Activated naive CD4-positive, alpha-beta T cell treated with anti-CD3 and anti-CD28 coated beads, Interleukin-2, amount 50 U/mL, for 72 hours (primary cell): ENCODE results near the gene IFT122. TPM values are rescaled to one million over a fixed set of nuclear protein-coding genes. Genes with fewer than 3 reads are reported as not detected.
"Not testable (repeated sequence)": the region's sequence is repeated elsewhere in the genome, so short reads cannot be mapped to it uniquely, and the experiment has no call there.

Experiments used
- ATAC-seq, 2 donors: fragments of 150-1000 bp; cut with Tn5 transposase; 2 replicates each; pipeline ENCODE4 v1.10.0; 2021; ENCODE audit warnings: mild to moderate bottlenecking in 2 of 2, moderate library complexity in 2 of 2
- DNase-seq, 2 donors: peaks; one replicate each; pipeline ENCODE4 v3.0.0; 2021 to 2022; ENCODE audit warnings: low spot score in 2 of 2
- H3K27ac Mint-ChIP-seq, 2 donors: one replicate each; pipeline ENCODE4 v1.8.0; 2022; ENCODE audit warnings: mild to moderate bottlenecking in 2 of 2, mixed read lengths in 2 of 2
- H3K36me3 Mint-ChIP-seq, 2 donors: one replicate each; pipeline ENCODE4 v1.8.0; 2022; ENCODE audit warnings: mixed read lengths in 2 of 2
- H3K9me3 Mint-ChIP-seq, 2 donors: one replicate each; pipeline ENCODE4 v1.8.0; 2022; ENCODE audit warnings: mixed read lengths in 2 of 2
- total RNA-seq, 2 donors: library from RNA; stranded (reverse); gene quantifications; one replicate each; pipeline ENCODE4 v1.2.3, GENCODE V29; 2022

Gene IFT122
- total RNA-seq, 2 donors from 2014 or later, result 29.5 to 39.8 TPM

- no peak for DNase-seq
- no peak for ATAC-seq
- peaks cover 0 to 4% of the 10 kb centered on the region in 2 donors for H3K36me3 Mint-ChIP-seq
- no peaks in the 10 kb centered on the region for H3K9me3 Mint-ChIP-seq
- peak overlapping the region in 1 of 2 donors; percentile 40 for H3K27ac Mint-ChIP-seq
These were observed 35.2 kb downstream of the IFT122 start for GRCh38 chr3:129474984-129475804.

- DNase-seq (no peak), ATAC-seq (no peak)
- Mint-ChIP-seq H3K27ac (no peak overlapping the region), H3K36me3 (peaks cover 0 to 4% of the 10 kb centered on the region in 2 donors), H3K9me3 (no peaks in the 10 kb centered on the region)
These were observed 35.8 kb downstream of the IFT122 start for GRCh38 chr3:129475863-129476262.

- no peak for ATAC-seq
- DNase-seq, result no peak
- H3K27ac Mint-ChIP-seq, result no peak overlapping the region
- H3K9me3 Mint-ChIP-seq, result no peaks in the 10 kb centered on the region
- H3K36me3 Mint-ChIP-seq, result peaks cover 0 to 4% of the 10 kb centered on the region in 2 donors
These were observed 36.6 kb downstream of the IFT122 start for GRCh38 chr3:129476586-129476985.

GRCh38 chr3:129481225-129481765 lies 41.3 kb downstream of the IFT122 start:
- not testable (repeated sequence) for H3K36me3 Mint-ChIP-seq, H3K9me3 Mint-ChIP-seq, ATAC-seq, DNase-seq
- H3K27ac Mint-ChIP-seq, result peak overlapping the region; percentile 60 to 82

GRCh38 chr3:129481766-129482332 lies 41.8 kb downstream of the IFT122 start:
- peak overlapping the region; percentile 60 to 82 for H3K27ac Mint-ChIP-seq
- H3K36me3 Mint-ChIP-seq, result peaks cover 0 to 8% of the 10 kb centered on the region in 2 donors
- no peaks in the 10 kb centered on the region for H3K9me3 Mint-ChIP-seq
- ATAC-seq (peak; percentile 62 to 88), DNase-seq (peak in 1 of 2 donors; percentile 18)

GRCh38 chr3:129482721-129483120 lies 42.7 kb downstream of the IFT122 start:
- DNase-seq (no peak), ATAC-seq (no peak)
- peaks cover 0 to 8% of the 10 kb centered on the region in 2 donors for H3K36me3 Mint-ChIP-seq
- peak overlapping the region; percentile 60 to 75 for H3K27ac Mint-ChIP-seq
- H3K9me3 Mint-ChIP-seq, result no peaks in the 10 kb centered on the region

GRCh38 chr3:129483870-129484269 lies 43.8 kb downstream of the IFT122 start:
- DNase-seq (no peak), ATAC-seq (no peak)
- H3K9me3 Mint-ChIP-seq, result no peaks in the 10 kb centered on the region
- H3K27ac Mint-ChIP-seq, result no peak overlapping the region
- peaks cover 0 to 8% of the 10 kb centered on the region in 2 donors for H3K36me3 Mint-ChIP-seq

GRCh38 chr3:129485146-129485545 lies 45.1 kb downstream of the IFT122 start:
- not testable (repeated sequence) for H3K36me3 Mint-ChIP-seq, ATAC-seq, DNase-seq, H3K27ac Mint-ChIP-seq, H3K9me3 Mint-ChIP-seq

- peaks cover 0 to 8% of the 10 kb centered on the region in 2 donors for H3K36me3 Mint-ChIP-seq
- DNase-seq, result no peak
- no peaks in the 10 kb centered on the region for H3K9me3 Mint-ChIP-seq
- H3K27ac Mint-ChIP-seq, result no peak overlapping the region
- ATAC-seq, result no peak
These were observed 46.0 kb downstream of the IFT122 start for GRCh38 chr3:129485721-129486663.

GRCh38 chr3:129486664-129487035 lies 46.6 kb downstream of the IFT122 start:
- DNase-seq, result no peak
- Mint-ChIP-seq H3K9me3 (no peaks in the 10 kb centered on the region), H3K27ac (no peak overlapping the region), H3K36me3 (peaks cover 0 to 7% of the 10 kb centered on the region in 2 donors)
- ATAC-seq, result no peak

- H3K27ac Mint-ChIP-seq, result no peak overlapping the region
- no peaks in the 10 kb centered on the region for H3K9me3 Mint-ChIP-seq
- DNase-seq (no peak), ATAC-seq (no peak)
- H3K36me3 Mint-ChIP-seq, result peaks cover 0 to under 1% of the 10 kb centered on the region in 2 donors
These were observed 47.3 kb downstream of the IFT122 start for GRCh38 chr3:129487183-129487867.

- H3K27ac Mint-ChIP-seq, H3K36me3 Mint-ChIP-seq, DNase-seq, H3K9me3 Mint-ChIP-seq, ATAC-seq: not testable (repeated sequence)
These were observed 47.9 kb downstream of the IFT122 start for GRCh38 chr3:129487868-129488335.

GRCh38 chr3:129489258-129489657 lies 49.2 kb downstream of the IFT122 start:
- not testable (repeated sequence) for ATAC-seq, H3K27ac Mint-ChIP-seq, DNase-seq, H3K9me3 Mint-ChIP-seq, H3K36me3 Mint-ChIP-seq

GRCh38 chr3:129490273-129490675 lies 50.2 kb downstream of the IFT122 start:
- Mint-ChIP-seq H3K27ac (no peak overlapping the region), H3K9me3 (no peaks in the 10 kb centered on the region), H3K36me3 (no peaks in the 10 kb centered on the region)
- ATAC-seq (peak; percentile 93 to 95), DNase-seq (peak in 1 of 2 donors; percentile 43)

GRCh38 chr3:129491077-129491476 lies 51.1 kb downstream of the IFT122 start:
- not testable (repeated sequence) for H3K9me3 Mint-ChIP-seq, H3K27ac Mint-ChIP-seq, H3K36me3 Mint-ChIP-seq, DNase-seq, ATAC-seq

GRCh38 chr3:129491794-129492193 lies 51.8 kb downstream of the IFT122 start:
- Mint-ChIP-seq H3K27ac (peak overlapping the region in 1 of 2 donors; percentile 4), H3K36me3 (no peaks in the 10 kb centered on the region), H3K9me3 (no peaks in the 10 kb centered on the region)
- DNase-seq (no peak), ATAC-seq (no peak)
